Lower leg skin (tissue), 3 donors: ENCODE results near the gene SEMA3B.

Experiments used
- CTCF ChIP-seq, 3 donors: fragments of 450-650 bp; IDR thresholded peaks; one replicate each; pipeline ENCODE4 v1.5.1; 2016; ENCODE audit warnings: antibody characterized with exemption in 3 of 3, mild to moderate bottlenecking in 3 of 3, moderate library complexity in 2 of 3
- POLR2A ChIP-seq, 2 donors: fragments of 450-650 bp; IDR thresholded peaks; one replicate each; pipeline ENCODE4 v1.6.1; 2016 to 2017; ENCODE audit warnings: antibody characterized with exemption in 2 of 2, mild to moderate bottlenecking in 1 of 2, moderate library complexity in 1 of 2

- TF ChIP-seq CTCF (IDR thresholded peaks at IDR 0.05), result no peak
- TF ChIP-seq POLR2A (IDR thresholded peaks at IDR 0.05), result no peak
Measured at GRCh38 chr3:50318615-50319014, 49.7 kb downstream of the SEMA3B start.
